Parathyroid adenoma (tissue), 2 donors: ENCODE measurements around the gene EOLA1.
A peak's percentile ranks its signal among the peaks of the same experiment; 100 is the strongest.

Experiments used
- H2AFZ ChIP-seq: fragments of 300-600 bp; sonication (generic); one replicate; pipeline ENCODE4 v1.7.0; 2017; ENCODE audit warnings: antibody characterized with exemption, mild to moderate bottlenecking
- H3K27ac ChIP-seq: fragments of 300-600 bp; sonication (generic); one replicate; pipeline ENCODE4 v1.7.0; 2017
- H3K27me3 ChIP-seq: fragments of 300-600 bp; sonication (generic); one replicate; pipeline ENCODE4 v1.7.0; 2017; ENCODE audit warnings: low read length; ENCODE audit not compliant: control insufficient read depth, insufficient read depth
- H3K36me3 ChIP-seq: fragments of 300-600 bp; sonication (generic); one replicate; pipeline ENCODE4 v1.7.0; 2017; ENCODE audit warnings: low read length; ENCODE audit not compliant: control insufficient read depth, insufficient read depth
- H3K4me1 ChIP-seq: fragments of 300-600 bp; sonication (generic); one replicate; pipeline ENCODE4 v1.7.0; 2017; ENCODE audit warnings: control low read depth
- H3K4me2 ChIP-seq: fragments of 300-600 bp; sonication (generic); one replicate; pipeline ENCODE4 v1.7.0; 2017; ENCODE audit warnings: low read length
- H3K4me3 ChIP-seq: fragments of 300-600 bp; sonication (generic); one replicate; pipeline ENCODE4 v1.7.0; 2017; ENCODE audit warnings: low read depth, low read length
- H3K79me2 ChIP-seq: fragments of 300-600 bp; sonication (generic); one replicate; pipeline ENCODE4 v1.7.0; 2017; ENCODE audit warnings: control low read depth
- H3K9ac ChIP-seq: fragments of 300-600 bp; sonication (generic); one replicate; pipeline ENCODE4 v1.7.0; 2017; ENCODE audit warnings: mild to moderate bottlenecking
- H3K9me3 ChIP-seq: fragments of 300-600 bp; sonication (generic); one replicate; pipeline ENCODE4 v1.7.0; 2017; ENCODE audit warnings: low read length; ENCODE audit not compliant: control insufficient read depth
- TF ChIP-seq, protein P1 (sequence below): fragments of 300-600 bp; sonication (generic); IDR thresholded peaks from one replicate; pipeline ENCODE4 v1.7.0; 2017; ENCODE audit warnings: antibody characterized with exemption, mild to moderate bottlenecking
- donor health status: primary hyperparathyroidism.

Gene EOLA1

DNA sequence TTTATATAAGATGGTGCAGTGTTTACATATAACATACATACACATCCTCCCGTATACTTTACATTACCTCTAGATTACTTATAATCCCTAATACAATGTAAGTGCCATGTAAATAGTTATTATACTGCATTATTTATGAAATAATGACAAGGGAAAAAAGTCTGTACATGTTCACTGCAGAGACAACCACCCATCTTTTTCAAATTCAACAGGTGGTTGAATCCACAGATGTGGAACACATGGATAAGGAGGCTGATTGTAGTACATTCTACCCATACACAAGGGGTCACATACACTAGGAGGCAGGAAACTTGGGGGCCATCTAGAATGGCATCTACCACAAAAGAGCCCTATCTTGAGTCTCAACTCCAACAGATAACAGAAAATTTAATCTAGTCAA, 32.3 kb upstream of the EOLA1 start:
- no peak overlapping the region for H3K27ac ChIP-seq
- TF ChIP-seq, protein P1, sequence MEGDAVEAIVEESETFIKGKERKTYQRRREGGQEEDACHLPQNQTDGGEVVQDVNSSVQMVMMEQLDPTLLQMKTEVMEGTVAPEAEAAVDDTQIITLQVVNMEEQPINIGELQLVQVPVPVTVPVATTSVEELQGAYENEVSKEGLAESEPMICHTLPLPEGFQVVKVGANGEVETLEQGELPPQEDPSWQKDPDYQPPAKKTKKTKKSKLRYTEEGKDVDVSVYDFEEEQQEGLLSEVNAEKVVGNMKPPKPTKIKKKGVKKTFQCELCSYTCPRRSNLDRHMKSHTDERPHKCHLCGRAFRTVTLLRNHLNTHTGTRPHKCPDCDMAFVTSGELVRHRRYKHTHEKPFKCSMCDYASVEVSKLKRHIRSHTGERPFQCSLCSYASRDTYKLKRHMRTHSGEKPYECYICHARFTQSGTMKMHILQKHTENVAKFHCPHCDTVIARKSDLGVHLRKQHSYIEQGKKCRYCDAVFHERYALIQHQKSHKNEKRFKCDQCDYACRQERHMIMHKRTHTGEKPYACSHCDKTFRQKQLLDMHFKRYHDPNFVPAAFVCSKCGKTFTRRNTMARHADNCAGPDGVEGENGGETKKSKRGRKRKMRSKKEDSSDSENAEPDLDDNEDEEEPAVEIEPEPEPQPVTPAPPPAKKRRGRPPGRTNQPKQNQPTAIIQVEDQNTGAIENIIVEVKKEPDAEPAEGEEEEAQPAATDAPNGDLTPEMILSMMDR = no peak
- no peaks in the 10 kb centered on the region for H3K4me1 ChIP-seq

DNA sequence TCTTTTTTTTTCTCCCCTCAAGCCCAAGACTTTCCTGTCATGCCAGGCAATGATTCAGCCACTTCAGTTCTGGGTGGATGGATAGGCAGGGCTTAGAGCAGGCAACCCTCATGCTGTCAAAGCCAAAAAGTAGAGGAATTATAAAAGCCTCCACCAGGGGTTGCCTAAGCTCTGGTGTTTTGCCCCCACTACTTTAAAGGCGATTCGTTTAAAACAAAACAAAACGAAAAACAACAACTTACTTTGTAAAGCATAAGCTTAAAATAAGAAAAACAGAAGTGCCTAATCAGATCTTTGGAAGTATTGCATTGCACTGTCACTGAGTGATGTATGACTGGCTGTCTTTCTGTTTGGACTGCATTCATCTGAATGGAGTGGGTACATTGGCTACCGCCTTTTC, 30.4 kb upstream of the EOLA1 start:
- no peaks in the 10 kb centered on the region for H3K79me2 ChIP-seq
- H3K27me3 ChIP-seq = no peaks in the 10 kb centered on the region
- H3K27ac ChIP-seq = no peak overlapping the region
- H3K36me3 ChIP-seq = no peaks in the 10 kb centered on the region
- H2AFZ ChIP-seq = peak overlapping the region; percentile 56
- no peak overlapping the region for H3K4me2 ChIP-seq
- no peak overlapping the region for H3K4me3 ChIP-seq
- no peaks in the 10 kb centered on the region for H3K4me1 ChIP-seq
- H3K9ac ChIP-seq = no peak overlapping the region
- TF ChIP-seq, protein P1 = peak; percentile 25
- H3K9me3 ChIP-seq = no peaks in the 10 kb centered on the region

More for the DNA sequence above, 32.3 kb upstream of the EOLA1 start:
- H3K4me3 ChIP-seq = no peak overlapping the region
- no peak overlapping the region for H2AFZ ChIP-seq
- H3K36me3 ChIP-seq = no peaks in the 10 kb centered on the region
- no peak overlapping the region for H3K9ac ChIP-seq
- H3K9me3 ChIP-seq = no peaks in the 10 kb centered on the region
- no peaks in the 10 kb centered on the region for H3K27me3 ChIP-seq
- no peak overlapping the region for H3K4me2 ChIP-seq
- H3K79me2 ChIP-seq = no peaks in the 10 kb centered on the region

DNA sequence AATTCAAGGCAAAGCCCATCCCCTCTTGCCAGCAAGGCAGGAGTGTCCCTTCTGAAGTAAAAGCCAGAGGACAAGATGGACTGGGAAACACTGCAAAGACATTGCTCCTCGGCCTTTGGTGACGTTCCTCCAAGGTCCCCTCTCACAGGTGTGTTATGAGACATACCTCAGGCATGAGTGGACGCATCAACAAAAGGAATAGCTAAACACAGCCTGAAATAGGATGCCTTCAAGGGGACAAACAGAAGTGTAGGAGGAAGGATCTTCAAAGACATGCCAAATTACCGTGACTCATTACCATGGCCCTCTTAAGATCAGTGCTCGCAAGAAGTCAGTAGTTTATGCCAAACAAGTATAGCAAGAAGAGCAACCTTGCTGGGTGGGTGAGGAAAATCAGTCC, 29.7 kb upstream of the EOLA1 start:
- Histone ChIP-seq H3K9ac (no peak overlapping the region), H3K27ac (no peak overlapping the region)
- TF ChIP-seq, protein P1 = no peak

DNA sequence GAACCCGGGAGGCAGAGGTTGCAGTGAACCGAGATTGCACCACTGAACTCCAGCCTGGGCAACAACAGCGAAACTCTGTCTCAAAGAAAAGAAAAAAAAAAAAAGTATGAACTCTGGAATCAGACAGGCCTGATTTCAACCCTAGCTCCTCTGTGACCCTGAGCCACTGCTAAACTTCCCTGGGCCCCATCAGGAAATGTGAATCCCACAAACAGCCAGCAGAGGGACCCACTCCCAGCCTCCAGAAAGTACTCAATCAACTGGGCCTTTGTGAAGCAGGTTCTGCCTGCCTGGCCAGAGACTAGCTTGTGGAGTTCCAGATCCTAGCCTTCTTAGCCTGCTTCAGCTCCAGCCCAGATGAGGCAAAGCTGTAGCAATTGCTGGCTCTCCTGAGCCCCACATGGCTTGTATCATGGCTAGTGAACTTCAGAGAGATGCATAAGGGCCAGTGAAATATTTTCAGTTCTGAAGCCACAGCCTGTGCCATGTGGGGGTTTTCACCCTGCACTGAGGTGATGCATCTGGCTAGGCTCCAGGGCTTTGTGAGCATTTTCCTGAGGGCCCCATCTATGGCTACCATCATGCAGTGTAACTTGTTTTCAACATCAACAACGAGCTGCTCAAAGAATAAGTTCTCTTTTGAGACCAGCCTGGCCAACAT, 28.5 kb upstream of the EOLA1 start:
- Histone ChIP-seq H3K27me3 (no peaks in the 10 kb centered on the region), H3K4me1 (no peaks in the 10 kb centered on the region), H2AFZ (peak overlapping the region; percentile 38), H3K27ac (no peak overlapping the region), H3K36me3 (no peaks in the 10 kb centered on the region), H3K4me3 (no peak overlapping the region), H3K79me2 (no peaks in the 10 kb centered on the region), H3K9me3 (no peaks in the 10 kb centered on the region), H3K4me2 (no peak overlapping the region), H3K9ac (no peak overlapping the region)
- TF ChIP-seq, protein P1 = peak; percentile 54

More for the DNA sequence above, 29.7 kb upstream of the EOLA1 start:
- no peaks in the 10 kb centered on the region for H3K4me1 ChIP-seq
- H2AFZ ChIP-seq = no peak overlapping the region
- H3K4me3 ChIP-seq = no peak overlapping the region
- no peaks in the 10 kb centered on the region for H3K27me3 ChIP-seq
- no peaks in the 10 kb centered on the region for H3K79me2 ChIP-seq
- no peaks in the 10 kb centered on the region for H3K36me3 ChIP-seq
- H3K9me3 ChIP-seq = no peaks in the 10 kb centered on the region
- H3K4me2 ChIP-seq = no peak overlapping the region

DNA sequence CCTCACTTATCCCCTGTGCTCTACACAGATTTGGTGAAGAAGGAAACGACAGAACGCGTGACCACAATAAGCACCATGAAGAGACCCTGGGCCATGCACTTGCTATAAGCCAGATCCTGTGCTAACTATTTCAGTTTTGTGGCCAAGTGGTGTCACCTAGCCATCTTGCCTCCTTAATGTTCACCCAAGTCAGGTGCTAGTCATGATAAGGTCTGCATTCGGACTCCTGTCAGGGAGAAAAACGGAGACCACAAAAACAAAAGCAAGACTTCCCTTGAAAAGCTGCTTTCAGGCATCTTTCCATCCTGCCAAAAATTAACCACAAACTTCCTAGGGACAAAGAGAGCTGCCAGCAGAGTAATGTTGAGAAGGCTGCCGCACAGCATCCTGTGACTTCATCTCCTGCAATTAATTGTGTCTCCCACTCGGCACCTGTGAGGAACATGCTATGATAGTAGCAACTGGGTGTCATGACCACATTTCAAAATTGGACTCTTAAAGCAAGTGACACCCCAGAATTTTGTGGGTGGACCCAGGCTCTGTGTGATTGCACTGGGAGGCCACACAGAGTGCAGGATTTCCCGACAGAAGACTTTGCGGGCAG, 26.9 kb upstream of the EOLA1 start:
- H2AFZ ChIP-seq = no peak overlapping the region
- no peak overlapping the region for H3K9ac ChIP-seq
- no peaks in the 10 kb centered on the region for H3K27me3 ChIP-seq
- no peaks in the 10 kb centered on the region for H3K79me2 ChIP-seq
- no peaks in the 10 kb centered on the region for H3K9me3 ChIP-seq
- no peak overlapping the region for H3K4me3 ChIP-seq
- TF ChIP-seq, protein P1 = no peak
- no peaks in the 10 kb centered on the region for H3K36me3 ChIP-seq
- no peaks in the 10 kb centered on the region for H3K4me1 ChIP-seq
- H3K27ac ChIP-seq = no peak overlapping the region
- no peak overlapping the region for H3K4me2 ChIP-seq
